ENCODE results near the gene CAPRIN2.

DNA sequence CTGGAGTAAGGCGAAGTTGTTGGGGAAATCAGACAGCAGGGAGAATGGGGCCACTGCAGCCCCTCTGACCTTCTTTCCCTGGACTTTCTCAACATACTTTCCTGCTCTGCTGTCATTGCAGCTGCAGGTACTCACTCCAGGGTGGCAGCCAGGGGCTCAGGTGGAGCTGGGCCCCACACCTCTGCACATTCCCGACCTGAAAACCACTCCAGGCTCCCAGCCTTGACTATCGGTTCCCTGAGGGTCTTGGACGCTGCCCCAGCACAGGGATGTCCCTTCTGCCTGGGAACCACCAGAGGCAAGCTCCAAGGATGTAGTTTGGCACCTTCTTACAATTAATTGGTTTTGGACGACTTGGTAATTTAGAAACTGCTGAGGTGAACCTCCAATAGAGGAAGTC, 24.8 kb upstream of the CAPRIN2 start:
- TF ChIP-seq, protein P1, sequence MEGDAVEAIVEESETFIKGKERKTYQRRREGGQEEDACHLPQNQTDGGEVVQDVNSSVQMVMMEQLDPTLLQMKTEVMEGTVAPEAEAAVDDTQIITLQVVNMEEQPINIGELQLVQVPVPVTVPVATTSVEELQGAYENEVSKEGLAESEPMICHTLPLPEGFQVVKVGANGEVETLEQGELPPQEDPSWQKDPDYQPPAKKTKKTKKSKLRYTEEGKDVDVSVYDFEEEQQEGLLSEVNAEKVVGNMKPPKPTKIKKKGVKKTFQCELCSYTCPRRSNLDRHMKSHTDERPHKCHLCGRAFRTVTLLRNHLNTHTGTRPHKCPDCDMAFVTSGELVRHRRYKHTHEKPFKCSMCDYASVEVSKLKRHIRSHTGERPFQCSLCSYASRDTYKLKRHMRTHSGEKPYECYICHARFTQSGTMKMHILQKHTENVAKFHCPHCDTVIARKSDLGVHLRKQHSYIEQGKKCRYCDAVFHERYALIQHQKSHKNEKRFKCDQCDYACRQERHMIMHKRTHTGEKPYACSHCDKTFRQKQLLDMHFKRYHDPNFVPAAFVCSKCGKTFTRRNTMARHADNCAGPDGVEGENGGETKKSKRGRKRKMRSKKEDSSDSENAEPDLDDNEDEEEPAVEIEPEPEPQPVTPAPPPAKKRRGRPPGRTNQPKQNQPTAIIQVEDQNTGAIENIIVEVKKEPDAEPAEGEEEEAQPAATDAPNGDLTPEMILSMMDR (conservative IDR thresholded peaks at IDR 0.05): no peak
- TF ChIP-seq EZH2 (IDR thresholded peaks at IDR 0.05; ENCODE audit: low read depth): no peak
